DND-41 (cell line): ENCODE data around the gene TXNDC2.
"Not testable (repeated sequence)": the region's sequence is repeated elsewhere in the genome, so short reads cannot be mapped to it uniquely, and the experiment has no call there.

Source experiments
- ATAC-seq: fragments of 200-7000 bp; cut with Tn5 transposase; 3 replicates; pipeline ENCODE4 v1.9.1; 2021; ENCODE audit warnings: low read depth; ENCODE audit not compliant: insufficient read depth
- DNase-seq: peaks from one replicate; pipeline ENCODE4 v3.0.0-alpha.2; 2020
- H2AFZ ChIP-seq: 2 replicates; pipeline ENCODE4 v1.6.0; 2012; ENCODE audit warnings: low read depth, low read length
- H3K27ac ChIP-seq: 2 replicates; pipeline ENCODE4 v1.5.1; 2012; ENCODE audit warnings: low read length, inconsistent platforms
- H3K27me3 ChIP-seq: fragments of 200-600 bp; sonication (generic); 2 replicates; pipeline ENCODE4 v1.6.0; 2012; ENCODE audit warnings: low read length, mild to moderate bottlenecking, inconsistent platforms; ENCODE audit not compliant: insufficient read depth, poor library complexity
- H3K36me3 ChIP-seq: 2 replicates; pipeline ENCODE4 v1.5.1; 2012; ENCODE audit warnings: low read length, inconsistent platforms; ENCODE audit not compliant: insufficient read depth
- H3K4me1 ChIP-seq: 2 replicates; pipeline ENCODE4 v1.5.1; 2012; ENCODE audit warnings: mild to moderate bottlenecking, low read length; ENCODE audit not compliant: insufficient read depth
- H3K4me2 ChIP-seq: 2 replicates; pipeline ENCODE4 v1.6.0; 2012; ENCODE audit warnings: mild to moderate bottlenecking, moderate library complexity, low read length, inconsistent platforms; ENCODE audit not compliant: insufficient read depth
- H3K4me3 ChIP-seq, 2 experiments: fragments of 200-600 bp in 1 of 2; shearing (Covaris generic) in 1 of 2; 2 replicates each; pipeline ENCODE4 v1.5.1; 2012 to 2016; ENCODE audit warnings: inconsistent platforms in 2 of 2, low read length in 2 of 2, mild to moderate bottlenecking in 2 of 2, low read depth in 1 of 2, moderate library complexity in 1 of 2
- H3K79me2 ChIP-seq: 2 replicates; pipeline ENCODE4 v1.6.0; 2012; ENCODE audit warnings: low read length, inconsistent platforms; ENCODE audit not compliant: insufficient read depth
- H3K9ac ChIP-seq: 2 replicates; pipeline ENCODE4 v1.6.0; 2012; ENCODE audit warnings: low read depth, mild to moderate bottlenecking, inconsistent platforms, low read length, moderate library complexity
- H3K9me3 ChIP-seq: 2 replicates; pipeline ENCODE4 v1.5.1; 2012; ENCODE audit warnings: low read length, moderate library complexity, mild to moderate bottlenecking, inconsistent platforms; ENCODE audit not compliant: insufficient read depth, severe bottlenecking
- H4K20me1 ChIP-seq: 2 replicates; pipeline ENCODE4 v1.6.0; 2012; ENCODE audit warnings: low read length; ENCODE audit not compliant: insufficient read depth
- EZH2 ChIP-seq: IDR thresholded peaks from 3 replicates; pipeline ENCODE4 v1.6.1; 2012; ENCODE audit warnings: borderline replicate concordance, low read depth, mild to moderate bottlenecking, moderate library complexity, low read length, inconsistent platforms; ENCODE audit not compliant: severe bottlenecking
- TF ChIP-seq, protein P1 (sequence below): IDR thresholded peaks from 2 replicates; pipeline ENCODE4 v1.5.1; 2012; ENCODE audit warnings: borderline replicate concordance, low read length, moderate library complexity, mild to moderate bottlenecking; ENCODE audit not compliant: poor library complexity, severe bottlenecking; ENCODE audit errors: extremely low read depth

TXNDC2 gene

DNA sequence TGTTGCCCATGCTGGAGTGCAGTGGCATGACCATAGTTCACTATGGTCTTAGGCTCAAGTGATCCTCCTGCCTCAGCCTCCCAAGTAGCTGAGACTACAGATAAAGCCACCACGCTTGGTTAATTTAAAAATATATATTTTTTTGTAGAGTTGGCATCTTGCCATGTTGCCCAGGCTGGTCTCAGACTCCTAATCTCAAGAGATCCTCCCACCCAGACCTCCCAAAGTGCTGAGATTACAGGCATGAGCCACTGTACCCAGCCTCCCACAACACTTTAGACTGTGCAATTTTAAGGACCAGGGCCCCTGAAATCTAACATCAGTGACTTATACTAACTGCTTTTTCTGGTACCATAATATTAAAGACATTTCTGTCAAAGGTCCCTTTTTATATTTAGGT is 5.2 kb downstream of the TXNDC2 start:
- no peaks in the 10 kb centered on the region for H4K20me1 ChIP-seq
- no peaks in the 10 kb centered on the region for H3K4me1 ChIP-seq
- H3K79me2 ChIP-seq = no peaks in the 10 kb centered on the region
- H3K9ac ChIP-seq = no peak overlapping the region
- no peaks in the 10 kb centered on the region for H3K36me3 ChIP-seq
- no peaks in the 10 kb centered on the region for H3K9me3 ChIP-seq
- no peak overlapping the region for H3K4me3 ChIP-seq
- H3K27me3 ChIP-seq = no peaks in the 10 kb centered on the region
- no peak for DNase-seq
- no peak overlapping the region for H3K4me2 ChIP-seq
- no peak for ATAC-seq
- TF ChIP-seq, protein P1, sequence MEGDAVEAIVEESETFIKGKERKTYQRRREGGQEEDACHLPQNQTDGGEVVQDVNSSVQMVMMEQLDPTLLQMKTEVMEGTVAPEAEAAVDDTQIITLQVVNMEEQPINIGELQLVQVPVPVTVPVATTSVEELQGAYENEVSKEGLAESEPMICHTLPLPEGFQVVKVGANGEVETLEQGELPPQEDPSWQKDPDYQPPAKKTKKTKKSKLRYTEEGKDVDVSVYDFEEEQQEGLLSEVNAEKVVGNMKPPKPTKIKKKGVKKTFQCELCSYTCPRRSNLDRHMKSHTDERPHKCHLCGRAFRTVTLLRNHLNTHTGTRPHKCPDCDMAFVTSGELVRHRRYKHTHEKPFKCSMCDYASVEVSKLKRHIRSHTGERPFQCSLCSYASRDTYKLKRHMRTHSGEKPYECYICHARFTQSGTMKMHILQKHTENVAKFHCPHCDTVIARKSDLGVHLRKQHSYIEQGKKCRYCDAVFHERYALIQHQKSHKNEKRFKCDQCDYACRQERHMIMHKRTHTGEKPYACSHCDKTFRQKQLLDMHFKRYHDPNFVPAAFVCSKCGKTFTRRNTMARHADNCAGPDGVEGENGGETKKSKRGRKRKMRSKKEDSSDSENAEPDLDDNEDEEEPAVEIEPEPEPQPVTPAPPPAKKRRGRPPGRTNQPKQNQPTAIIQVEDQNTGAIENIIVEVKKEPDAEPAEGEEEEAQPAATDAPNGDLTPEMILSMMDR = no peak
- no peak for TF ChIP-seq EZH2
- H3K27ac ChIP-seq = no peak overlapping the region
- H2AFZ ChIP-seq = no peak overlapping the region

DNA sequence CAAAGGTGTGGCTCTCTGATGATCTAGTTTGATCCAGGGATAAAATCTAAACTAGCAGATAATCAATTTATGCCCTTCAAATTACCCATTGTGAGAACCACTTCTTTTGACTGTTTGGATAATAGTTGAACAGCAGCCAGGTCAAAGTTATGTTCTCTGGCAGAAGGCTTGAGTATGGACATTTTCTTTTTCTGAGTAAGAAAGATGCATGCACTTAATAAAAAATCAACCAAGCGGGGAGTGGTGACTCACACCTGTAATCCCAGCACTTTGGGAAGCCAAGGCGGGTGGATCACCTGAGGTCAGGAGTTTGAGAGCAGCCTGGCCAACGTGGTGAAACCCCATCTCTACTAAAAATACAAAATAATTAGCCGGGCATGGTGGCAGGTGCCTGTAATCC is 5.7 kb downstream of the TXNDC2 start:
- ATAC-seq, H3K36me3 ChIP-seq, H3K4me2 ChIP-seq, H2AFZ ChIP-seq, H3K27me3 ChIP-seq, H3K9ac ChIP-seq, H3K79me2 ChIP-seq, DNase-seq, H3K4me1 ChIP-seq, H3K4me3 ChIP-seq, H4K20me1 ChIP-seq, H3K9me3 ChIP-seq, H3K27ac ChIP-seq: not testable (repeated sequence)

DNA sequence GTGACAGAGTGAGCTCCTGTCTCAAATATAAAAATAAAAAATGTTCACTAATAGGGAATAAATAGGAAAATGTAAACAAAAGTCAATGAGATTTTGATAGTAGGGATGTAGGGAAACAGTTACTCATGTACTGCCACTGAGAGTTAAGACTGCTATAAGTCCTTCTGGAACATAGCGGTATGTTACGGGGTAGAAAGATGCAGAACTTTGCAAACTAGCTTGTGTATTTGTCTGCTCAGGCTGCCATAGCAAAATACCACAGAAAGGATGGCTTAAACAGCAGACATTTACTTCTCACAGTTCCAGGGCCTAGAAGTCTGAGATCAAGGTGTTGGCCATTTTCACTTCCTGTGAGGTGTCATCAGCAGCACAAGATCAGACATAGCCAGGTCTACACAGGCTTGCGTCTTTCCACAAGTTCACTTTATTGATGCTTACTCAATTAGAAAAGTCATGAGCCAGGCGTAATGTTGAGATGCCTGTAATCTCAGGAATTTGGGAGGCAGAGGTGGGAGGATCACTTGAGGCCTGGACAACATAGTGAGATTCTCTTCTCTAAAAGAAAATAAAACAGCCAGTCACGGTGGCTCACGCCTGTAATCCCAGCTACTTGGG is 8.8 kb downstream of the TXNDC2 start:
- no peak overlapping the region for H2AFZ ChIP-seq
- ATAC-seq = no peak
- H3K36me3 ChIP-seq = no peaks in the 10 kb centered on the region
- TF ChIP-seq EZH2 = no peak
- TF ChIP-seq, protein P1 = no peak
- no peaks in the 10 kb centered on the region for H3K9me3 ChIP-seq
- H4K20me1 ChIP-seq = no peaks in the 10 kb centered on the region
- H3K4me3 ChIP-seq = no peak overlapping the region
- DNase-seq = no peak
- no peak overlapping the region for H3K4me2 ChIP-seq
- H3K9ac ChIP-seq = no peak overlapping the region
- H3K27ac ChIP-seq = no peak overlapping the region
- H3K4me1 ChIP-seq = no peaks in the 10 kb centered on the region
- no peaks in the 10 kb centered on the region for H3K27me3 ChIP-seq
- H3K79me2 ChIP-seq = no peaks in the 10 kb centered on the region

DNA sequence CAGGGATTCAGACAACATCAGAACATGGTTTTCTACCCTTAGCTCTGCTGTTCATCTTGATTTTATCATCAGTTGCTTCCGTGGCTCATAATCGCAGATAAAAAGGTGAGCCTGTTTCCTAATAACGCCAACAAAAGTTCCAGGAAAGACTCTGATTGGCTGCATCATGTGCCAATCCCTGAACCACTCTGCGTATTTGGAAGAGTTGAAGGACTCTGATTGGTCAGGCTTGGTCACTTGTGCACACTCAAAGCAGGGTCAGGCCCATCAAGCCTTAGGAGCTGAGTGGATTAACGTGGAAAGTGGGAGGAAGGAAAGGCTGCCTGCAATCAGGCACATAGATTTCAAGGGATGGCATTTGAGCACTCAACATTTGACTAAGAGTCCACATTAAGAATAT is 11.4 kb downstream of the TXNDC2 start:
- Histone ChIP-seq H3K79me2 (no peaks in the 10 kb centered on the region), H2AFZ (no peak overlapping the region), H4K20me1 (no peaks in the 10 kb centered on the region), H3K4me2 (no peak overlapping the region), H3K27me3 (no peaks in the 10 kb centered on the region), H3K4me3 (no peak overlapping the region), H3K27ac (no peak overlapping the region), H3K9me3 (no peaks in the 10 kb centered on the region), H3K9ac (no peak overlapping the region), H3K36me3 (no peaks in the 10 kb centered on the region), H3K4me1 (no peaks in the 10 kb centered on the region)
- no peak for TF ChIP-seq EZH2
- TF ChIP-seq, protein P1 = no peak
- DNase-seq = no peak
- no peak for ATAC-seq

DNA sequence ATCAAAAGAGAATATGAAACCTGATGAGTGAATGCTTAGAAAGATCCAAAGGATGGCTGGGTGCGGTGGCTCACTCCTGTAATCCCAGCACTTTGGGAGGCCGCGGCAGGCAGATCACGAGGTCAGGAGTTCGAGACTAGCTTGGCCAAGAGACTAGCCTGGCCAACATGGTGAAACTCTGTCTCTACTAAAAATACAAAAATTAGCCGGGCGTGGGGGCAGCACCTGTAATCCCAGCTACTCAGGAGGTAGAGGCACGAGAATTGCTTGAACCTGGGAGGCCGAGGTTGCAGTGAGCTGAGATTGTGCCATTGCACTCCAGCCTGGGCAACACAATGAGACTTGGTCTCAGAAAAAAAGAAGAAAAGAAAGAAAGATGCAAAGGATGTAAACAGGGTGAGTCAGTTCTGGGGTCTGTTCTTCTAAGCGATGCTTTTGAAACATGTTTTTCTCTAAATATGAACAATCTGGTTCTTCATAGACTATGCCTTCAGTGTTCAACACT is 12.1 kb downstream of the TXNDC2 start:
- H3K36me3 ChIP-seq, H2AFZ ChIP-seq, H3K4me3 ChIP-seq, H3K27me3 ChIP-seq, H3K27ac ChIP-seq, H3K9ac ChIP-seq, H3K4me1 ChIP-seq, H4K20me1 ChIP-seq, ATAC-seq, DNase-seq, H3K4me2 ChIP-seq, H3K79me2 ChIP-seq, H3K9me3 ChIP-seq: not testable (repeated sequence)
